ENCODE data around the gene BCAS3. TPM values are rescaled to one million over a fixed set of nuclear protein-coding genes. Genes with fewer than 3 reads are reported as not detected.
"Not testable (repeated sequence)": the region's sequence is repeated elsewhere in the genome, so short reads cannot be mapped to it uniquely, and the experiment has no call there.

Gene BCAS3
- polyA plus RNA-seq, 1 experiment, result 17.5 TPM

DNA sequence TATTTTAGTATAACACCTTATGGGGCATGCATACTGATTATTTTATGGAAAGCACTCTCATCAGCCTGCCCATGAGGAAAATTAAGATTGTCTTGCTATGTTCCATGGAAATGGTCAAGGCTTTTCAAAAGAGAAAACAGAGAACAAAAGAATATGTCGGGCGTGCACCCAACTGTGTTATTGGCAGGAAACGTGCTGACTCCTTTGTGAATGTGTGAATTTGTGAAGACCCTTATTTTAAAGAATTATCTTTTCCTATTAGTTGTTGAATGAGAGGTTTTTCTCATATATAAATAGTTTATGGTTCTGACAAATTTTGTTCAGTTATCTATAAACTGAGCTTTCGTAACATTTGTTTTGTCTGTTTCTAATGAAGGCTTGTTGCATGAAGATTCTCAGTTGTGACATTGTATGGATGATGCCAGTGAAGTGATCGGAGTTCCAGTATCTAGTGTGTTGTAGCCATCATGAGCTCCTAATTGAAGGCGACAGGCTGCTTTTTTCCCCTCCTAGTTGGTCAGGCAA lies 180.0 kb downstream of the BCAS3 start:
- Histone ChIP-seq H3K4me3 (ENCODE audit: low read depth, low read length) (no peak overlapping the region), H3K27me3 (ENCODE audit: control insufficient read depth, insufficient read depth, low read length) (no peaks in the 10 kb centered on the region), H3K9me3 (ENCODE audit: control insufficient read depth, insufficient read depth, low read length) (no peaks in the 10 kb centered on the region; the same call in 1 of the 2 replicates), H3K27ac (ENCODE audit: low read depth, low read length) (no peak overlapping the region)
- POLR2A ChIA-PET, result no interaction called here
- DNase-seq (ENCODE audit: low read depth, low spot score), result no peak
- CTCF ChIA-PET, result no interaction called here
- TF ChIP-seq, protein P1, sequence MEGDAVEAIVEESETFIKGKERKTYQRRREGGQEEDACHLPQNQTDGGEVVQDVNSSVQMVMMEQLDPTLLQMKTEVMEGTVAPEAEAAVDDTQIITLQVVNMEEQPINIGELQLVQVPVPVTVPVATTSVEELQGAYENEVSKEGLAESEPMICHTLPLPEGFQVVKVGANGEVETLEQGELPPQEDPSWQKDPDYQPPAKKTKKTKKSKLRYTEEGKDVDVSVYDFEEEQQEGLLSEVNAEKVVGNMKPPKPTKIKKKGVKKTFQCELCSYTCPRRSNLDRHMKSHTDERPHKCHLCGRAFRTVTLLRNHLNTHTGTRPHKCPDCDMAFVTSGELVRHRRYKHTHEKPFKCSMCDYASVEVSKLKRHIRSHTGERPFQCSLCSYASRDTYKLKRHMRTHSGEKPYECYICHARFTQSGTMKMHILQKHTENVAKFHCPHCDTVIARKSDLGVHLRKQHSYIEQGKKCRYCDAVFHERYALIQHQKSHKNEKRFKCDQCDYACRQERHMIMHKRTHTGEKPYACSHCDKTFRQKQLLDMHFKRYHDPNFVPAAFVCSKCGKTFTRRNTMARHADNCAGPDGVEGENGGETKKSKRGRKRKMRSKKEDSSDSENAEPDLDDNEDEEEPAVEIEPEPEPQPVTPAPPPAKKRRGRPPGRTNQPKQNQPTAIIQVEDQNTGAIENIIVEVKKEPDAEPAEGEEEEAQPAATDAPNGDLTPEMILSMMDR (IDR thresholded peaks at IDR 0.05; ENCODE audit: low read depth, low read length), result no peak

DNA sequence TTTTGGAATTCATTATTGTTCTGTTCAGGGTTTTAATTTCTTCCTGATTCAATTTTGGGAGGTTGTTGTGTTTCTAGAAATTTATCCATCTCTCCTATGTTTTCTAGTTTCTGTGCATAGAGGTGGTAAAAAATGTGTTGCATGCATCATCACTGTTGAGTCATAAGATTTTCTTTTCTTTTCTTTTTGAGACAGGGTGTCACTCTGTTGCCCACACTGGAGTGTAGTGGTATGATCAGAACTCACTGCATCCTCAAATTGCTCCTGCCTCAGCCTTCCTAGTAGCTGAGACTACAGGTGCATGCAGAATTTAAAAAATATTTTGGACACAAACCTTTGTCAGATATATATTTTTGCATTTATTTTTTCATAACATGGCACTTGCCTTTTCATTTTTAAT lies 184.8 kb downstream of the BCAS3 start:
- TF ChIP-seq, protein P1 (IDR thresholded peaks at IDR 0.05; ENCODE audit: low read depth, low read length), result no peak
- CTCF ChIA-PET, result no interaction called here
- DNase-seq (ENCODE audit: low read depth, low spot score), result no peak
- Histone ChIP-seq H3K27ac (ENCODE audit: low read depth, low read length) (no peak overlapping the region), H3K27me3 (ENCODE audit: control insufficient read depth, insufficient read depth, low read length) (no peaks in the 10 kb centered on the region), H3K9me3 (ENCODE audit: control insufficient read depth, insufficient read depth, low read length) (no peaks in the 10 kb centered on the region; the same call in 1 of the 2 replicates), H3K4me3 (ENCODE audit: low read depth, low read length) (no peak overlapping the region)
- POLR2A ChIA-PET, result interaction anchor here (0.6 kb wide), 1 partner anchor 391 kb away, joined by 5 read pairs; no protein-coding TSS in a partner anchor

DNA sequence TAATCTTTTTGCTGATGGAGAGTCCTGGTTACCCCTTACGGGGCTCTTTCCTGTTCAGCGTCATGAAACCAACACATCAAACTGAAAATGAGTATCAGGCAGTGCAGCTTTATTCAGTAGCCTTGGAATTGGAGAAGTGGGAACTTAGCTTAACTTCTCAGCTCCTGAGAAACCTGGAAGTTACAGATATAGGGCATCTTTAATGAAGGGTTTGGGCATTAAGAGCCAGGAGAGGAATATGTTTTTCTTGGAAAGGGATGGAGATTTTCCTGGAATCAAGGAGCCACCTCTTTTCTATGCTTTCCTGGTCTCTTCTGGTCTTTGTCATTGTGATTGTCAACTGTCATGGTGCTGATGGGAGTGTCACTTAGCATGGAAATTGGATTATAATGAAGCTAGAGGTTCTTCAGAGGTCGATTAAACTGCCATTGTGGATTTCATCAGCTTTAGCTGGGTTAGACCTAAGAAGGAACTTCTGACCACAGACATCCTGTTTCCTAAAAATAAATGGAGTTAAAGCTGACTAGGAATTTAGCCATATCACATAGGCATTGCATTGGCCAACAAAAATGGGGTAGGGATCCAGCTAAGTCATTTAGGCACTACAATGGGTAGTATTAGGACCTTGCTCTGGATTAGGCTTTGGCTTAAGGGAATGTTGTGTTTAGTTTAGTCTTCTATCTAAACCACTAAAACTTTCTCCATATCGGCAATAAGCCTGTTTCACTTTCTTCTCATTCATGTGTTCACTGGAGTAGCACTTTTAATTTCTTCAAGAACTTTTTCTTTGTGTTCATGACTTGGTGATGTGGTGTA lies 186.4 kb downstream of the BCAS3 start:
- Histone ChIP-seq H3K4me3 (ENCODE audit: low read depth, low read length) (no peak overlapping the region), H3K9me3 (ENCODE audit: control insufficient read depth, insufficient read depth, low read length) (no peaks in the 10 kb centered on the region; the same call in 1 of the 2 replicates), H3K27me3 (ENCODE audit: control insufficient read depth, insufficient read depth, low read length) (no peaks in the 10 kb centered on the region), H3K27ac (ENCODE audit: low read depth, low read length) (no peak overlapping the region)
- ChIA-PET CTCF (no interaction called here), POLR2A (no interaction called here)
- no peak for DNase-seq (ENCODE audit: low read depth, low spot score)
- TF ChIP-seq, protein P1 (IDR thresholded peaks at IDR 0.05; ENCODE audit: low read depth, low read length), result no peak

DNA sequence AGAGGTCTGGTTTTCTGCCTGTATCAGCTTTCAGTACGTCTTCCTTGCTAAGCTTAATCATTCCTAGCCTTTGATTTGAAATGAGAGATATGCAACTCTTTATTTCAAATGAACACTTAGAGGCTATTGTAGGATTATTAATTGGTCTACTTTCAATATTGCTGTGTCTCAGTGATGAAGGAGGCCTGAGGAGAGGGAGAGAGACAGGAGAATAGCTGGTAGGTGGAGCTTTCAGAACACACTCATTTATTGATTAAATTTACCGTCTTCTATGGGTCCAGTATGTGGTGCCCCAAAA lies 187.0 kb downstream of the BCAS3 start:
- Histone ChIP-seq H3K4me3 (ENCODE audit: low read depth, low read length) (no peak overlapping the region), H3K27me3 (ENCODE audit: control insufficient read depth, insufficient read depth, low read length) (no peaks in the 10 kb centered on the region), H3K9me3 (ENCODE audit: control insufficient read depth, insufficient read depth, low read length) (no peaks in the 10 kb centered on the region; the same call in 1 of the 2 replicates), H3K27ac (ENCODE audit: low read depth, low read length) (no peak overlapping the region)
- ChIA-PET CTCF (no interaction called here), POLR2A (no interaction called here)
- DNase-seq (ENCODE audit: low read depth, low spot score), result no peak
- TF ChIP-seq, protein P1 (IDR thresholded peaks at IDR 0.05; ENCODE audit: low read depth, low read length), result no peak

DNA sequence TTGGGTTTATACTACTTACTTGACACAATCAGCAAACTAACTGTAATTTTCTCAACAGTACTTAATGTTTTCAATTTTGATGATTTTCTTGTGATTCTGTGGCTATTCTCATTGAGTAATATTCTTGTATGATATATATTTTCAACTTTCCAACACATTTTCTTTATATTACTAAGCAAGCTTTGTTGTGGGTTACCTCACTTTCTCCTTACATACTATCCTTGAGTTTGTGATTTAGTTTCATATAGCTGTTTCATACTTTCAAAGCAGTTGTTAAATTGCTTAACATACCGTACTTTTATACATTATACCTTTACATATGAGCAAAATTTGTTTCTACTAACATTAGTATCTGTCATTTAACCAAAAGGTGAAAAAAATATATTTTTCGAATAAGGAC lies 197.1 kb downstream of the BCAS3 start:
- TF ChIP-seq, protein P1 (IDR thresholded peaks at IDR 0.05; ENCODE audit: low read depth, low read length), result no peak
- ChIA-PET POLR2A (no interaction called here), CTCF (no interaction called here)
- no peaks in the 10 kb centered on the region for H3K27me3 ChIP-seq (ENCODE audit: control insufficient read depth, insufficient read depth, low read length)
- no peak overlapping the region for H3K4me3 ChIP-seq (ENCODE audit: low read depth, low read length)
- no peak overlapping the region for H3K27ac ChIP-seq (ENCODE audit: low read depth, low read length)
- H3K9me3 ChIP-seq (ENCODE audit: control insufficient read depth, insufficient read depth, low read length), result no peaks in the 10 kb centered on the region
- no peak for DNase-seq (ENCODE audit: low read depth, low spot score)

DNA sequence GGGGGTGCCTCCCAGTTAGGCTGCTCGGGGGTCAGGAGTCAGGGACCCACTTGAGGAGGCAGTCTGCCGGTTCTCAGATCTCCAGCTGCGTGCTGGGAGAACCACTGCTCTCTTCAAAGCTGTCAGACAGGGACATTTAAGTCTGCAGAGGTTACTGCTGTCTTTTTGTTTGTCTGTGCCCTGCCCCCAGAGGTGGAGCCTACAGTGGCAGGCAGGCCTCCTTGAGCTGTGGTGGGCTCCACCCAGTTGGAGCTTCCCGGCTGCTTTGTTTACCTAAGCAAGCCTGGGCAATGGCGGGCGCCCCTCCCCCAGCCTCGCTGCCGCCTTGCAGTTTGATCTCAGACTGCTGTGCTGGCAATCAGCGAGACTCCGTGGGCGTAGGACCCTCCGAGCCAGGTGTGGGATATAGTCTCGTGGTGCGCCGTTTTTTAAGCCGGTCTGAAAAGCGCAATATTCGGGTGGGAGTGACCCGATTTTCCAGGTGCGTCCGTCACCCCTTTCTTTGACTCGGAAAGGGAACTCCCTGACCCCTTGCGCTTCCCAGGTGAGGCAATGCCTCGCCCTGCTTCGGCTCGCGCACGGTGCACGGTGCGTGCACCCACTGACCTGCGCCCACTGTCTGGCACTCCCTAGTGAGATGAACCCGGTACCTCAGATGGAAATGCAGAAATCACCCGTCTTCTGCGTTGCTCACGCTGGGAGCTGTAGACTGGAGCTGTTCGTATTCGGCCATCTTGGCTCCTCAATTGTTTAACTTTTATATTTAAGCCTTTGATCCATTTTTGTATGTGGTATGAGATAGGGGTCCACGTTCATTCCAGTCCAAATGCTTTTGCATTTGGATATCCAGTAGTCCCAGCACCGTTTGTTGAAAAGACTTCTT lies 209.3 kb downstream of the BCAS3 start:
- H3K27me3 ChIP-seq (ENCODE audit: control insufficient read depth, insufficient read depth, low read length); H3K4me3 ChIP-seq (ENCODE audit: low read depth, low read length); POLR2A ChIA-PET; DNase-seq (ENCODE audit: low read depth, low spot score); H3K27ac ChIP-seq (ENCODE audit: low read depth, low read length); H3K9me3 ChIP-seq (ENCODE audit: control insufficient read depth, insufficient read depth, low read length); CTCF ChIA-PET: not testable (repeated sequence)
